Coronary artery (tissue), 2 donors: Measurements from ENCODE around the gene SLC35F3.

Experiments used
- DNase-seq: peaks from one replicate; pipeline ENCODE4 v3.0.0-alpha.2; 2017; ENCODE audit warnings: low spot score
- H3K27ac ChIP-seq, 2 donors: fragments of 200-600 bp; sonication (generic); one replicate each; pipeline ENCODE4 v1.5.1; 2016 to 2019
- H3K4me3 ChIP-seq: fragments of 200-600 bp; sonication (generic); 2 replicates; pipeline ENCODE4 v1.5.1; 2016; ENCODE audit warnings: mild to moderate bottlenecking, moderate library complexity
- CTCF ChIP-seq: fragments of 200-600 bp; sonication (generic); IDR thresholded peaks from one replicate; pipeline ENCODE4 v1.5.1; 2019; ENCODE audit warnings: antibody characterized with exemption

SLC35F3 gene

GRCh38 chr1:233946724-233947123 is 42.2 kb downstream of the SLC35F3 start:
- no peak for DNase-seq
- H3K27ac ChIP-seq, result no peak overlapping the region
- no peak for TF ChIP-seq CTCF
- H3K4me3 ChIP-seq, result no peak overlapping the region

- no peak for TF ChIP-seq CTCF
- H3K27ac ChIP-seq, result no peak overlapping the region
- no peak overlapping the region for H3K4me3 ChIP-seq
- DNase-seq, result no peak
Observed at GRCh38 chr1:233951804-233952203, 47.3 kb downstream of the SLC35F3 start.

GRCh38 chr1:233957691-233958090 is 53.2 kb downstream of the SLC35F3 start:
- no peak overlapping the region for H3K27ac ChIP-seq
- no peak for DNase-seq
- TF ChIP-seq CTCF, result no peak
- H3K4me3 ChIP-seq, result no peak overlapping the region

- TF ChIP-seq CTCF, result no peak
- no peak for DNase-seq
- Histone ChIP-seq H3K4me3 (no peak overlapping the region), H3K27ac (no peak overlapping the region)
Observed at GRCh38 chr1:233959102-233959501, 54.6 kb downstream of the SLC35F3 start.

- H3K27ac ChIP-seq, result no peak overlapping the region
- no peak overlapping the region for H3K4me3 ChIP-seq
- TF ChIP-seq CTCF, result no peak
- DNase-seq, result no peak
Observed at GRCh38 chr1:233959971-233960370, 55.5 kb downstream of the SLC35F3 start.

GRCh38 chr1:233960386-233960785 is 55.9 kb downstream of the SLC35F3 start:
- no peak for DNase-seq
- no peak overlapping the region for H3K27ac ChIP-seq
- H3K4me3 ChIP-seq, result no peak overlapping the region
- no peak for TF ChIP-seq CTCF

- no peak overlapping the region for H3K27ac ChIP-seq
- no peak overlapping the region for H3K4me3 ChIP-seq
- DNase-seq, result no peak
- no peak for TF ChIP-seq CTCF
Observed at GRCh38 chr1:233962878-233963277, 58.4 kb downstream of the SLC35F3 start.
